Choroid plexus epithelial cell (primary cell): ENCODE measurements around the gene KLHL41.
"Not testable (repeated sequence)": the region's sequence is repeated elsewhere in the genome, so short reads cannot be mapped to it uniquely, and the experiment has no call there.

ENCODE experiments used
- DNase-seq: peaks from one replicate; pipeline ENCODE4 v3.0.0-alpha.2; 2010; ENCODE audit warnings: low read depth
- H3K4me3 ChIP-seq: 2 replicates; pipeline ENCODE4 v1.5.1; 2011; ENCODE audit warnings: low read depth, mild to moderate bottlenecking, control low read depth, low read length, moderate library complexity
- CTCF ChIP-seq: conservative IDR thresholded peaks from 2 replicates; pipeline ENCODE4 v1.5.1; 2011; ENCODE audit warnings: low read depth, mild to moderate bottlenecking, control low read depth, inconsistent platforms, low read length, moderate library complexity

KLHL41 gene

GRCh38 chr2:169546756-169547155 is 37.3 kb downstream of the KLHL41 start:
- DNase-seq = no peak
- TF ChIP-seq CTCF = no peak
- no peak overlapping the region for H3K4me3 ChIP-seq

- TF ChIP-seq CTCF = no peak
- H3K4me3 ChIP-seq = no peak overlapping the region
- DNase-seq = no peak
These were observed 51.9 kb downstream of the KLHL41 start for GRCh38 chr2:169561364-169561763.

GRCh38 chr2:169562084-169562483 is 52.6 kb downstream of the KLHL41 start:
- not testable (repeated sequence) for H3K4me3 ChIP-seq, DNase-seq

GRCh38 chr2:169562519-169562918 is 53.0 kb downstream of the KLHL41 start:
- no peak overlapping the region for H3K4me3 ChIP-seq
- TF ChIP-seq CTCF = no peak
- no peak for DNase-seq

GRCh38 chr2:169565686-169566085 is 56.2 kb downstream of the KLHL41 start:
- no peak for TF ChIP-seq CTCF
- no peak for DNase-seq
- H3K4me3 ChIP-seq = no peak overlapping the region

- no peak for TF ChIP-seq CTCF
- no peak overlapping the region for H3K4me3 ChIP-seq
- DNase-seq = no peak
These were observed 60.4 kb downstream of the KLHL41 start for GRCh38 chr2:169569948-169570347.

GRCh38 chr2:169570752-169571151 is 61.2 kb downstream of the KLHL41 start:
- H3K4me3 ChIP-seq, DNase-seq: not testable (repeated sequence)

GRCh38 chr2:169571571-169571970 is 62.1 kb downstream of the KLHL41 start:
- DNase-seq = no peak
- H3K4me3 ChIP-seq = no peak overlapping the region
- TF ChIP-seq CTCF = no peak
